K562 (cell line): ENCODE data around the gene CYP21A2.

Experiments used
- EZH2 ChIP-seq: IDR thresholded peaks from 2 replicates; pipeline ENCODE4 v1.6.1; 2012; ENCODE audit warnings: low read depth, mild to moderate bottlenecking, inconsistent platforms, low read length, borderline replicate concordance
- NBN ChIP-seq: fragments of 450-650 bp; IDR thresholded peaks from 2 replicates; pipeline ENCODE4 v1.6.1; 2016; ENCODE audit warnings: low read depth, mild to moderate bottlenecking
- SMAD3 ChIP-seq: fragments of 450-650 bp; formaldehyde crosslinking; conservative IDR thresholded peaks from 2 replicates; pipeline ENCODE4 v1.4.0; 2020; ENCODE audit warnings: mild to moderate bottlenecking
- TF ChIP-seq, protein P1 (sequence below): fragments of 250-450 bp; sonication (Bioruptor Pico); IDR thresholded peaks from 2 replicates; pipeline ENCODE4 v1.8.0; 2021; ENCODE audit warnings: moderate library complexity, mild to moderate bottlenecking, inconsistent platforms

- TF ChIP-seq, protein P1, sequence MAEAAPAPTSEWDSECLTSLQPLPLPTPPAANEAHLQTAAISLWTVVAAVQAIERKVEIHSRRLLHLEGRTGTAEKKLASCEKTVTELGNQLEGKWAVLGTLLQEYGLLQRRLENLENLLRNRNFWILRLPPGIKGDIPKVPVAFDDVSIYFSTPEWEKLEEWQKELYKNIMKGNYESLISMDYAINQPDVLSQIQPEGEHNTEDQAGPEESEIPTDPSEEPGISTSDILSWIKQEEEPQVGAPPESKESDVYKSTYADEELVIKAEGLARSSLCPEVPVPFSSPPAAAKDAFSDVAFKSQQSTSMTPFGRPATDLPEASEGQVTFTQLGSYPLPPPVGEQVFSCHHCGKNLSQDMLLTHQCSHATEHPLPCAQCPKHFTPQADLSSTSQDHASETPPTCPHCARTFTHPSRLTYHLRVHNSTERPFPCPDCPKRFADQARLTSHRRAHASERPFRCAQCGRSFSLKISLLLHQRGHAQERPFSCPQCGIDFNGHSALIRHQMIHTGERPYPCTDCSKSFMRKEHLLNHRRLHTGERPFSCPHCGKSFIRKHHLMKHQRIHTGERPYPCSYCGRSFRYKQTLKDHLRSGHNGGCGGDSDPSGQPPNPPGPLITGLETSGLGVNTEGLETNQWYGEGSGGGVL (CRISPR knock-in tag): no peak
- no peak for TF ChIP-seq NBN
- TF ChIP-seq EZH2: no peak
- no peak for TF ChIP-seq SMAD3 (CRISPR knock-in tag)
Measured at GRCh38 chr6:32047084-32047478, 8.9 kb downstream of the CYP21A2 start.
